GM21717 (cell line): ENCODE measurements around the gene PMPCB.
"Not testable (repeated sequence)": the region's sequence is repeated elsewhere in the genome, so short reads cannot be mapped to it uniquely, and the experiment has no call there.

Experiments
- ATAC-seq: cut with Tn5 transposase; IDR thresholded peaks from one replicate; pipeline ENCODE4 v1.9.1; 2021; ENCODE audit warnings: mild to moderate bottlenecking, moderate library complexity; ENCODE audit not compliant: unreplicated experiment

Gene PMPCB

GRCh38 chr7:103296901-103297836 is at the start of gene PMPCB:
TSS of gene PMPCB (plus strand) at chr7:103297435. CDS start at chr7:103297460, 25 bp downstream.
- ATAC-seq = peak; percentile 97

GRCh38 chr7:103253699-103254506 is 43.3 kb upstream of the PMPCB start:
- ATAC-seq = not testable (repeated sequence)

- ATAC-seq = not testable (repeated sequence)
Observed at GRCh38 chr7:103264054-103264453, 33.2 kb upstream of the PMPCB start.

GRCh38 chr7:103266229-103266628 is 31.0 kb upstream of the PMPCB start:
- ATAC-seq = not testable (repeated sequence)

GRCh38 chr7:103273374-103273773 is 23.9 kb upstream of the PMPCB start:
- not testable (repeated sequence) for ATAC-seq

- ATAC-seq = not testable (repeated sequence)
Observed at GRCh38 chr7:103274867-103275266, 22.4 kb upstream of the PMPCB start.

- not testable (repeated sequence) for ATAC-seq
Observed at GRCh38 chr7:103278195-103278594, 19.0 kb upstream of the PMPCB start.

- peak; percentile 51 for ATAC-seq
Observed at GRCh38 chr7:103279636-103279962, 17.6 kb upstream of the PMPCB start.

GRCh38 chr7:103279963-103280802 is 17.1 kb upstream of the PMPCB start:
- peak; percentile 97 for ATAC-seq

- ATAC-seq = peak; percentile 10
Observed at GRCh38 chr7:103280803-103281155, 16.5 kb upstream of the PMPCB start.

- not testable (repeated sequence) for ATAC-seq
Observed at GRCh38 chr7:103282802-103283427, 14.3 kb upstream of the PMPCB start.

GRCh38 chr7:103292122-103292521 is 5.1 kb upstream of the PMPCB start:
- no peak for ATAC-seq

GRCh38 chr7:103293526-103293925 is 3.7 kb upstream of the PMPCB start:
- ATAC-seq = no peak

GRCh38 chr7:103297837-103298179 is 573 bp downstream of the PMPCB start:
- ATAC-seq = peak; percentile 11

GRCh38 chr7:103299660-103300059 is 2.4 kb downstream of the PMPCB start:
- ATAC-seq = no peak

- ATAC-seq = no peak
Observed at GRCh38 chr7:103301441-103301840, 4.2 kb downstream of the PMPCB start.

- no peak for ATAC-seq
Observed at GRCh38 chr7:103307503-103308231, 10.4 kb downstream of the PMPCB start.

- ATAC-seq = no peak
Observed at GRCh38 chr7:103314852-103315251, 17.6 kb downstream of the PMPCB start.

GRCh38 chr7:103316380-103316941 is 19.2 kb downstream of the PMPCB start:
- no peak for ATAC-seq

GRCh38 chr7:103317009-103317408 is 19.8 kb downstream of the PMPCB start:
- no peak for ATAC-seq
